Ectodermal cell (in vitro differentiated cells): ENCODE data around the gene SORCS2.

Source experiments
- H3K27ac ChIP-seq: 2 replicates; pipeline ENCODE4 v1.7.0; 2013; ENCODE audit warnings: mild to moderate bottlenecking, low read depth, low read length; ENCODE audit not compliant: insufficient read depth, poor library complexity, severe bottlenecking
- H3K27me3 ChIP-seq: 2 replicates; pipeline ENCODE4 v1.7.0; 2013; ENCODE audit warnings: mild to moderate bottlenecking, low read length; ENCODE audit not compliant: insufficient read depth, control insufficient read depth, poor library complexity, severe bottlenecking
- H3K36me3 ChIP-seq: one replicate; pipeline ENCODE4 v1.7.0; 2013; ENCODE audit warnings: low read length; ENCODE audit not compliant: control insufficient read depth, insufficient read depth
- H3K4me1 ChIP-seq: one replicate; pipeline ENCODE4 v1.7.0; 2013; ENCODE audit warnings: low read length; ENCODE audit not compliant: control insufficient read depth, insufficient read depth
- H3K4me3 ChIP-seq: 2 replicates; pipeline ENCODE4 v1.7.0; 2013; ENCODE audit warnings: low read depth, low read length, control low read depth; ENCODE audit not compliant: insufficient read depth
- H3K9me3 ChIP-seq: 2 replicates; pipeline ENCODE4 v1.7.0; 2013; ENCODE audit warnings: mild to moderate bottlenecking, low read length, moderate library complexity; ENCODE audit not compliant: control insufficient read depth
- WGBS, 2 experiments: methylation state at CpG; one replicate each; pipeline ENCODE4 v1.1.7; 2013; ENCODE audit warnings: missing lambda C conversion rate in 2 of 2; 5-methylcytosine and 5-hydroxymethylcytosine counted together

The SORCS2 gene

GRCh38 chr4:7295197-7295910 lies 103.0 kb downstream of the SORCS2 start:
- H3K36me3 ChIP-seq: no peaks in the 10 kb centered on the region
- H3K4me1 ChIP-seq: peaks cover 33% of the 10 kb centered on the region
- H3K27me3 ChIP-seq: no peaks in the 10 kb centered on the region
- no peak overlapping the region for H3K27ac ChIP-seq
- no peak overlapping the region for H3K4me3 ChIP-seq
- no peaks in the 10 kb centered on the region for H3K9me3 ChIP-seq
- 93 to 94% methylated on average over 22 of the region's 22 CpGs for WGBS, 2 experiments

GRCh38 chr4:7295911-7296660 lies 103.7 kb downstream of the SORCS2 start:
- H3K4me3 ChIP-seq: no peak overlapping the region
- no peaks in the 10 kb centered on the region for H3K9me3 ChIP-seq
- no peaks in the 10 kb centered on the region for H3K36me3 ChIP-seq
- 84% methylated on average over 19 of the region's 19 CpGs for WGBS, 2 experiments
- H3K27me3 ChIP-seq: no peaks in the 10 kb centered on the region
- peaks cover 33% of the 10 kb centered on the region for H3K4me1 ChIP-seq
- H3K27ac ChIP-seq: no peak overlapping the region

GRCh38 chr4:7296661-7297335 lies 104.5 kb downstream of the SORCS2 start:
- no peaks in the 10 kb centered on the region for H3K9me3 ChIP-seq
- H3K36me3 ChIP-seq: no peaks in the 10 kb centered on the region
- H3K4me1 ChIP-seq: peaks cover 33% of the 10 kb centered on the region
- 87 to 88% methylated on average over 23 of the region's 23 CpGs for WGBS, 2 experiments
- no peaks in the 10 kb centered on the region for H3K27me3 ChIP-seq
- H3K4me3 ChIP-seq: no peak overlapping the region
- no peak overlapping the region for H3K27ac ChIP-seq

- H3K27ac ChIP-seq: no peak overlapping the region
- no peaks in the 10 kb centered on the region for H3K27me3 ChIP-seq
- no peaks in the 10 kb centered on the region for H3K9me3 ChIP-seq
- H3K36me3 ChIP-seq: no peaks in the 10 kb centered on the region
- H3K4me3 ChIP-seq: no peak overlapping the region
- H3K4me1 ChIP-seq: peaks cover 33% of the 10 kb centered on the region
- WGBS, 2 experiments: 68 to 75% methylated on average over 8 to 9 of the region's 9 CpGs
Observed at GRCh38 chr4:7297374-7297773, 105.0 kb downstream of the SORCS2 start.

GRCh38 chr4:7297881-7298280 lies 105.5 kb downstream of the SORCS2 start:
- H3K4me3 ChIP-seq: no peak overlapping the region
- H3K4me1 ChIP-seq: peaks cover 33% of the 10 kb centered on the region
- H3K9me3 ChIP-seq: no peaks in the 10 kb centered on the region
- no peaks in the 10 kb centered on the region for H3K36me3 ChIP-seq
- no peaks in the 10 kb centered on the region for H3K27me3 ChIP-seq
- WGBS, 2 experiments: 88 to 91% methylated on average over 8 of the region's 8 CpGs
- no peak overlapping the region for H3K27ac ChIP-seq

- peak overlapping the region; percentile 73 for H3K27ac ChIP-seq
- H3K4me1 ChIP-seq: peaks cover 33% of the 10 kb centered on the region
- H3K36me3 ChIP-seq: no peaks in the 10 kb centered on the region
- H3K27me3 ChIP-seq: no peaks in the 10 kb centered on the region
- no peak overlapping the region for H3K4me3 ChIP-seq
- WGBS, 2 experiments: 61 to 70% methylated on average over 13 of the region's 13 CpGs
- H3K9me3 ChIP-seq: no peaks in the 10 kb centered on the region
Observed at GRCh38 chr4:7298619-7299009, 106.3 kb downstream of the SORCS2 start.

- peak overlapping the region; percentile 73 for H3K27ac ChIP-seq
- H3K4me1 ChIP-seq: peaks cover 33% of the 10 kb centered on the region
- H3K27me3 ChIP-seq: no peaks in the 10 kb centered on the region
- no peak overlapping the region for H3K4me3 ChIP-seq
- no peaks in the 10 kb centered on the region for H3K36me3 ChIP-seq
- H3K9me3 ChIP-seq: no peaks in the 10 kb centered on the region
- WGBS, 2 experiments: 59 to 65% methylated on average over 30 of the region's 30 CpGs
Observed at GRCh38 chr4:7299010-7299907, 106.9 kb downstream of the SORCS2 start.

- H3K36me3 ChIP-seq: no peaks in the 10 kb centered on the region
- peaks cover 33% of the 10 kb centered on the region for H3K4me1 ChIP-seq
- H3K4me3 ChIP-seq: no peak overlapping the region
- H3K27me3 ChIP-seq: no peaks in the 10 kb centered on the region
- no peaks in the 10 kb centered on the region for H3K9me3 ChIP-seq
- H3K27ac ChIP-seq: peak overlapping the region; percentile 73
- WGBS, 2 experiments: 86% methylated on average over 26 of the region's 26 CpGs
Observed at GRCh38 chr4:7299908-7300710, 107.8 kb downstream of the SORCS2 start.

- H3K27me3 ChIP-seq: no peaks in the 10 kb centered on the region
- H3K4me3 ChIP-seq: no peak overlapping the region
- H3K4me1 ChIP-seq: peaks cover 33% of the 10 kb centered on the region
- 92 to 93% methylated on average over 8 of the region's 8 CpGs for WGBS, 2 experiments
- no peak overlapping the region for H3K27ac ChIP-seq
- no peaks in the 10 kb centered on the region for H3K9me3 ChIP-seq
- H3K36me3 ChIP-seq: no peaks in the 10 kb centered on the region
Observed at GRCh38 chr4:7300711-7301095, 108.4 kb downstream of the SORCS2 start.
